ENCODE data around the gene CDT1.

Gene CDT1

GRCh38 chr16:88804552-88805339, 1.2 kb downstream of the CDT1 start:
- peak; percentile 42 for DNase-seq (ENCODE audit: low read depth)

- DNase-seq (ENCODE audit: low read depth), result no peak
Observed at GRCh38 chr16:88805340-88805715, 1.7 kb downstream of the CDT1 start.

- no peak for DNase-seq (ENCODE audit: low read depth)
Observed at GRCh38 chr16:88805887-88806393, 2.4 kb downstream of the CDT1 start.

GRCh38 chr16:88806491-88807111, 3.0 kb downstream of the CDT1 start:
- DNase-seq (ENCODE audit: low read depth), result no peak

GRCh38 chr16:88807142-88807625, 3.6 kb downstream of the CDT1 start:
- no peak for DNase-seq (ENCODE audit: low read depth)

- DNase-seq (ENCODE audit: low read depth), result no peak
Observed at GRCh38 chr16:88807626-88808453, 4.3 kb downstream of the CDT1 start.

- DNase-seq (ENCODE audit: low read depth), result peak; percentile 41
Observed at GRCh38 chr16:88809068-88809675, 5.6 kb downstream of the CDT1 start.

GRCh38 chr16:88809676-88810165, 6.1 kb downstream of the CDT1 start:
- DNase-seq (ENCODE audit: low read depth), result no peak

GRCh38 chr16:88810166-88810911, 6.8 kb downstream of the CDT1 start:
- DNase-seq (ENCODE audit: low read depth), result peak; percentile 62

GRCh38 chr16:88810912-88811768, 7.6 kb downstream of the CDT1 start:
- DNase-seq (ENCODE audit: low read depth), result peak; percentile 87

- DNase-seq (ENCODE audit: low read depth), result peak; percentile 94
Observed at GRCh38 chr16:88811769-88812512, 8.4 kb downstream of the CDT1 start, which contains the start of gene APRT. TSS of gene APRT (minus strand) at chr16:88811928. CDS start at chr16:88811899, 29 bp downstream.

- DNase-seq (ENCODE audit: low read depth), result peak; percentile 60
Observed at GRCh38 chr16:88812513-88813268, 9.1 kb downstream of the CDT1 start.

- DNase-seq (ENCODE audit: low read depth), result no peak
Observed at GRCh38 chr16:88813269-88814143, 9.9 kb downstream of the CDT1 start.

GRCh38 chr16:88814144-88814502, 10.5 kb downstream of the CDT1 start:
- DNase-seq (ENCODE audit: low read depth), result no peak

GRCh38 chr16:88815227-88815626, 11.6 kb downstream of the CDT1 start:
- DNase-seq (ENCODE audit: low read depth), result no peak

- peak; percentile 52 for DNase-seq (ENCODE audit: low read depth)
Observed at GRCh38 chr16:88815901-88816589, 12.5 kb downstream of the CDT1 start.

Measured in ELR (cell line).